ENCODE measurements around the gene PLEKHA7. TPM values are rescaled to one million over a fixed set of nuclear protein-coding genes. Genes with fewer than 3 reads are reported as not detected.

The PLEKHA7 gene
- total and polyA plus RNA-seq, 2 of the 8 experiments (the other 6 are each of a cell fraction or from before 2014, with no cell fraction given) = 11.4 to 25.6 TPM

GRCh38 chr11:16778876-16779275 lies 235.3 kb downstream of the PLEKHA7 start:
- no peaks in the 10 kb centered on the region for H4K20me1 ChIP-seq (replicated peaks in 1 of 2; ENCODE audit: control insufficient read depth in 1 of 2, insufficient read depth in 2 of 2, low read length in 2 of 2)
- H3K9me3 ChIP-seq (ENCODE audit: insufficient read depth in 2 of 2, low read depth in 1 of 2, low read length in 1 of 2) = no peaks in the 10 kb centered on the region
- no peaks in the 10 kb centered on the region for H3K79me1 ChIP-seq (ENCODE audit: low read depth, low read length)
- POLR2A ChIA-PET (ENCODE audit: partially characterized antibody) = no interaction called here
- H3K27me3 ChIP-seq (replicated peaks in 1 of 4; ENCODE audit: control insufficient read depth in 3 of 4, extremely low read depth in 1 of 4, insufficient read depth in 3 of 4, low read length in 3 of 4) = no peaks in the 10 kb centered on the region
- no peak overlapping the region for H2AK5ac ChIP-seq (ENCODE audit: low read depth, low read length)
- peaks cover 3% of the 10 kb centered on the region; the same call in 1 of the 2 replicates for H3K23me2 ChIP-seq (ENCODE audit: low read depth, low read length)
- CTCF ChIA-PET (ENCODE audit: partially characterized antibody) = interaction anchor here (0.7 to 2.2 kb wide), 3 partner anchors 9 to 158 kb away, joined by 3 to 12 read pairs (median 3); no protein-coding TSS in a partner anchor
- no peak overlapping the region for H3K23ac ChIP-seq (ENCODE audit: insufficient read length)
- 81% methylated on average over 6 of the region's 8 CpGs; no CpG with 5 or more reads in 1 of the 2 experiments for WGBS, 2 experiments (ENCODE audit: extremely low coverage in 1 of 2, insufficient coverage in 1 of 2, insufficient read length in 1 of 2, insufficient replicate concordance in 2 of 2, low coverage in 1 of 2, low lambda C conversion rate in 2 of 2, missing lambda C conversion rate in 1 of 2)
- H2BK20ac ChIP-seq (ENCODE audit: low read length) = no peak overlapping the region
- H3K9ac ChIP-seq (replicated peaks in 1 of 4; ENCODE audit: extremely low read depth in 1 of 4, low read depth in 3 of 4, low read length in 3 of 4) = no peak overlapping the region
- H2AFZ ChIP-seq (ENCODE audit: low read length) = no peak overlapping the region
- no peak overlapping the region for H3K27ac ChIP-seq (ENCODE audit: low read depth, low read length)
- H4K91ac ChIP-seq (replicated peaks; ENCODE audit: insufficient read length, low read length) = no peak overlapping the region
- H3K79me2 ChIP-seq (ENCODE audit: control insufficient read depth in 1 of 2, insufficient read depth in 2 of 2, low read length in 2 of 2) = no peaks in the 10 kb centered on the region
- no peak for FAIRE-seq
- peaks cover 0 to 4% (median 0%) of the 10 kb centered on the region in 4 experiments; a peak in 1 of 8 replicates for H3K36me3 ChIP-seq (ENCODE audit: control insufficient read depth in 2 of 4, insufficient read depth in 4 of 4, low read length in 3 of 4)
- no peak overlapping the region for H3K4ac ChIP-seq (replicated peaks; ENCODE audit: insufficient read length, low read depth, low read length)
- H3K4me2 ChIP-seq (ENCODE audit: insufficient read depth in 1 of 2, low read depth in 2 of 2, low read length in 2 of 2) = no peak overlapping the region
- H3K14ac ChIP-seq (ENCODE audit: insufficient read length) = no peak overlapping the region
- H4K8ac ChIP-seq (ENCODE audit: extremely low read depth, insufficient read depth, low read length) = no peak overlapping the region
- H3K18ac ChIP-seq (ENCODE audit: extremely low read depth, low read length) = no peak overlapping the region
- H3K4me1 ChIP-seq (replicated peaks in 1 of 4; ENCODE audit: control insufficient read depth in 3 of 4, insufficient read depth in 4 of 4, low read length in 3 of 4) = no peaks in the 10 kb centered on the region; a peak in 1 of 7 replicates
- no peak overlapping the region for H2BK5ac ChIP-seq (ENCODE audit: low read depth, low read length)
- no peak overlapping the region for H2BK120ac ChIP-seq (replicated peaks; ENCODE audit: low read depth, low read length)
- no peak overlapping the region for H3K56ac ChIP-seq (replicated peaks; ENCODE audit: insufficient read length, low read depth, low read length)
- no peak overlapping the region for H2BK15ac ChIP-seq (ENCODE audit: low read length)
- no peak for DNase-seq (ENCODE audit: low read depth in 1 of 2, low spot score in 2 of 2)
- H2BK12ac ChIP-seq (ENCODE audit: low read depth, low read length) = no peak overlapping the region
- no peak overlapping the region for H4K5ac ChIP-seq (ENCODE audit: insufficient read length, low read depth, low read length)
- H3K4me3 ChIP-seq (ENCODE audit: extremely low read depth in 1 of 4, insufficient read depth in 2 of 4, low read depth in 3 of 4, low read length in 4 of 4) = no peak overlapping the region
- TF ChIP-seq POLR2AphosphoS5 (IDR thresholded peaks at IDR 0.05; ENCODE audit: low read depth, low read length) (no peak), ATF2 (IDR thresholded peaks at IDR 0.05; ENCODE audit: low read length) (no peak), CREB1 (IDR thresholded peaks at IDR 0.05) (no peak), MAFK (IDR thresholded peaks at IDR 0.05; ENCODE audit: low read depth, low read length) (no peak), SIX5 (IDR thresholded peaks at IDR 0.05; ENCODE audit: low read depth, low read length) (no peak), CHD1 (IDR thresholded peaks at IDR 0.05; ENCODE audit: low read depth, low read length) (no peak)
